ENCODE measurements around the gene ALDH16A1.

DNA sequence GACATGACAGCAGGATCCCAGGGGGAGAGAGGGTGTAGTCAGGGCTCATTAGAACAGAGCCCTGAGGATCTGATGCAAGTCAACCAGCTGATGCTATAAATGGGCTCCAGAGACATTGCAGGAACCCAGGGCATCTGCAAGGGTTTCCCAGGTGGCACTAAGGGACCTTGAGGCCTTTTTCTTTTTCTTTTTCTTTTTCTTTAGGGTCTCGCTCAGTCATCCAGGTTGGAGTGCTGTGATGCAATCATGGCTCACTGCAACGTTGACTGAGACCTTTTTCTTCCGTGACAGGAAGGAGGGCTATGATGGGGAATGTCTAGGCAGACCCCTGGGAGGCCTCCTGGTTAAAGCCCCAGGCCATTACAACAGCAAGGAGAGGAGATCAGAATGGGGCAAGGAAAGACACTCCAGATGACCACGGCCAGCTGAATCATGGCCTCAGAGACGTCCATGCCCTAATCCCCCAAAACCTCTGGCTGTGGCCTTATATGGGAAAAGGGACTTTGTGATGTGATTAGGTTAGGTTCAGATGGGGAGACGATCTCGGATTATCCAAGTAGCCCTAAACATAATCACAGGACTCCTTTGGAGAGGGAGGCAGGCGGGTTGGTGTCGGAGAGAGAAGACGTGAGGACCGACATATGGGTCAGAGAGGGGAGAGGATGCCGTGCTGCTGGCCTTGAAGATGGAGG, 54.9 kb downstream of the ALDH16A1 start:
- TF ChIP-seq, protein P1, sequence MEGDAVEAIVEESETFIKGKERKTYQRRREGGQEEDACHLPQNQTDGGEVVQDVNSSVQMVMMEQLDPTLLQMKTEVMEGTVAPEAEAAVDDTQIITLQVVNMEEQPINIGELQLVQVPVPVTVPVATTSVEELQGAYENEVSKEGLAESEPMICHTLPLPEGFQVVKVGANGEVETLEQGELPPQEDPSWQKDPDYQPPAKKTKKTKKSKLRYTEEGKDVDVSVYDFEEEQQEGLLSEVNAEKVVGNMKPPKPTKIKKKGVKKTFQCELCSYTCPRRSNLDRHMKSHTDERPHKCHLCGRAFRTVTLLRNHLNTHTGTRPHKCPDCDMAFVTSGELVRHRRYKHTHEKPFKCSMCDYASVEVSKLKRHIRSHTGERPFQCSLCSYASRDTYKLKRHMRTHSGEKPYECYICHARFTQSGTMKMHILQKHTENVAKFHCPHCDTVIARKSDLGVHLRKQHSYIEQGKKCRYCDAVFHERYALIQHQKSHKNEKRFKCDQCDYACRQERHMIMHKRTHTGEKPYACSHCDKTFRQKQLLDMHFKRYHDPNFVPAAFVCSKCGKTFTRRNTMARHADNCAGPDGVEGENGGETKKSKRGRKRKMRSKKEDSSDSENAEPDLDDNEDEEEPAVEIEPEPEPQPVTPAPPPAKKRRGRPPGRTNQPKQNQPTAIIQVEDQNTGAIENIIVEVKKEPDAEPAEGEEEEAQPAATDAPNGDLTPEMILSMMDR (IDR thresholded peaks at IDR 0.05) = no peak
- no peak for TF ChIP-seq POLR2A (IDR thresholded peaks at IDR 0.05)
